Measurements from ENCODE around the gene CYP17A1.
"Not testable (repeated sequence)": the region's sequence is repeated elsewhere in the genome, so short reads cannot be mapped to it uniquely, and the experiment has no call there.

Gene CYP17A1

GRCh38 chr10:102841827-102842345 lies 4.7 kb upstream of the CYP17A1 start:
- Histone ChIP-seq H4K20me1 (ENCODE audit: low read depth, low read length) (no peaks in the 10 kb centered on the region), H3K27ac (ENCODE audit: low read depth, low read length) (no peak overlapping the region), H3K9me3 (ENCODE audit: insufficient read depth, low read length) (no peaks in the 10 kb centered on the region), H3K36me3 (ENCODE audit: low read length) (no peaks in the 10 kb centered on the region), H3K4me2 (ENCODE audit: low read depth, low read length, poor library complexity, severe bottlenecking) (no peak overlapping the region), H3K9me2 (replicated peaks; ENCODE audit: insufficient read depth, low read length) (no peaks in the 10 kb centered on the region), H2AFZ (ENCODE audit: low read depth, low read length, severe bottlenecking) (no peak overlapping the region), H3F3A (ENCODE audit: insufficient read depth) (no peaks in the 10 kb centered on the region), H3K79me2 (ENCODE audit: insufficient read depth, low read length) (no peaks in the 10 kb centered on the region), H3K9ac (ENCODE audit: low read length) (no peak overlapping the region), H3K4me3 (ENCODE audit: insufficient read depth, low read length, poor library complexity, severe bottlenecking) (no peak overlapping the region), H3K27me3 (ENCODE audit: low read length) (no peaks in the 10 kb centered on the region)
- TF ChIP-seq EZH2phosphoT487 (conservative IDR thresholded peaks at IDR 0.05; ENCODE audit: low read length) = no peak
- TF ChIP-seq CTCF (IDR thresholded peaks at IDR 0.05; ENCODE audit: insufficient read depth, low read length, poor library complexity, severe bottlenecking) = no peak

- not testable (repeated sequence) for H3K36me3 ChIP-seq (ENCODE audit: low read length); H4K20me1 ChIP-seq (ENCODE audit: low read depth, low read length); H3K9ac ChIP-seq (ENCODE audit: low read length); H3K4me2 ChIP-seq (ENCODE audit: low read depth, low read length, poor library complexity, severe bottlenecking); H2AFZ ChIP-seq (ENCODE audit: low read depth, low read length, severe bottlenecking); H3K9me2 ChIP-seq (replicated peaks; ENCODE audit: insufficient read depth, low read length); H3K79me2 ChIP-seq (ENCODE audit: insufficient read depth, low read length); H3F3A ChIP-seq (ENCODE audit: insufficient read depth); H3K9me3 ChIP-seq (ENCODE audit: insufficient read depth, low read length); H3K4me3 ChIP-seq (ENCODE audit: insufficient read depth, low read length, poor library complexity, severe bottlenecking); H3K27me3 ChIP-seq (ENCODE audit: low read length); H3K27ac ChIP-seq (ENCODE audit: low read depth, low read length)
Observed at GRCh38 chr10:102838276-102838927, 1.2 kb upstream of the CYP17A1 start.

- H3K36me3 ChIP-seq (ENCODE audit: low read length) = no peaks in the 10 kb centered on the region
- no peak overlapping the region for H3K4me2 ChIP-seq (ENCODE audit: low read depth, low read length, poor library complexity, severe bottlenecking)
- no peaks in the 10 kb centered on the region for H3K9me3 ChIP-seq (ENCODE audit: insufficient read depth, low read length)
- H3K27ac ChIP-seq (ENCODE audit: low read depth, low read length) = no peak overlapping the region
- H3K79me2 ChIP-seq (ENCODE audit: insufficient read depth, low read length) = no peaks in the 10 kb centered on the region
- no peaks in the 10 kb centered on the region for H3F3A ChIP-seq (ENCODE audit: insufficient read depth)
- no peaks in the 10 kb centered on the region for H3K27me3 ChIP-seq (ENCODE audit: low read length)
- H3K4me3 ChIP-seq (ENCODE audit: insufficient read depth, low read length, poor library complexity, severe bottlenecking) = no peak overlapping the region
- H3K9me2 ChIP-seq (replicated peaks; ENCODE audit: insufficient read depth, low read length) = no peaks in the 10 kb centered on the region
- no peak overlapping the region for H3K9ac ChIP-seq (ENCODE audit: low read length)
- peak; percentile 65 for TF ChIP-seq CTCF (IDR thresholded peaks at IDR 0.05; ENCODE audit: insufficient read depth, low read length, poor library complexity, severe bottlenecking)
- no peak for TF ChIP-seq EZH2phosphoT487 (conservative IDR thresholded peaks at IDR 0.05; ENCODE audit: low read length)
- H4K20me1 ChIP-seq (ENCODE audit: low read depth, low read length) = no peaks in the 10 kb centered on the region
- H2AFZ ChIP-seq (ENCODE audit: low read depth, low read length, severe bottlenecking) = no peak overlapping the region
Observed at GRCh38 chr10:102835007-102835482, 2.2 kb downstream of the CYP17A1 start.

GRCh38 chr10:102834143-102834542 lies 3.1 kb downstream of the CYP17A1 start:
- H3K9me2 ChIP-seq (replicated peaks; ENCODE audit: insufficient read depth, low read length) = no peaks in the 10 kb centered on the region
- H3K4me3 ChIP-seq (ENCODE audit: insufficient read depth, low read length, poor library complexity, severe bottlenecking) = no peak overlapping the region
- no peaks in the 10 kb centered on the region for H4K20me1 ChIP-seq (ENCODE audit: low read depth, low read length)
- H3K27ac ChIP-seq (ENCODE audit: low read depth, low read length) = no peak overlapping the region
- no peak overlapping the region for H2AFZ ChIP-seq (ENCODE audit: low read depth, low read length, severe bottlenecking)
- TF ChIP-seq CTCF (IDR thresholded peaks at IDR 0.05; ENCODE audit: insufficient read depth, low read length, poor library complexity, severe bottlenecking) = no peak
- no peaks in the 10 kb centered on the region for H3K79me2 ChIP-seq (ENCODE audit: insufficient read depth, low read length)
- no peaks in the 10 kb centered on the region for H3K9me3 ChIP-seq (ENCODE audit: insufficient read depth, low read length)
- no peaks in the 10 kb centered on the region for H3F3A ChIP-seq (ENCODE audit: insufficient read depth)
- no peaks in the 10 kb centered on the region for H3K27me3 ChIP-seq (ENCODE audit: low read length)
- no peak overlapping the region for H3K4me2 ChIP-seq (ENCODE audit: low read depth, low read length, poor library complexity, severe bottlenecking)
- H3K9ac ChIP-seq (ENCODE audit: low read length) = no peak overlapping the region
- no peaks in the 10 kb centered on the region for H3K36me3 ChIP-seq (ENCODE audit: low read length)

Measured in SU-DHL-6 (cell line).